HCT116 (cell line): ENCODE measurements around the gene SPON1. TPM values are rescaled to one million over a fixed set of nuclear protein-coding genes. Genes with fewer than 3 reads are reported as not detected.

Experiments
- ATAC-seq: fragments of 200-7000 bp; cut with Tn5 transposase; 2 replicates; pipeline ENCODE4 v1.9.1; 2020; ENCODE audit warnings: mild to moderate bottlenecking, moderate library complexity
- BruUV-seq: library from RNA; stranded (reverse); fragments of 400-500 nt; replicated peaks from 2 replicates; lab custom pipeline; 2021; lab: Mats Ljungman, UMichigan
- CTCF ChIA-PET: fragments of 300-600 bp; sonication (Branson Sonifier 250); formaldehyde crosslinking; loops from one replicate; lab custom pipeline; 2021; ENCODE audit warnings: antibody characterized with exemption; lab: Charles Lee
- POLR2A ChIA-PET: fragments of 300-600, 350-600 bp; sonication (Branson Sonifier 250); formaldehyde crosslinking; loops from one replicate; lab custom pipeline; 2021; ENCODE audit warnings: antibody characterized with exemption; lab: Charles Lee
- RAD21 ChIA-PET, 2 experiments: fragments of 300-600 bp; sonication (Branson Sonifier 250); formaldehyde crosslinking; loops; one replicate each; lab custom pipeline; 2023; ENCODE audit warnings: low total read pairs in 2 of 2; ENCODE audit not compliant: uncharacterized antibody in 2 of 2, unreplicated experiment in 2 of 2, low non-redundant PET in 1 of 2; lab: Charles Lee
- DNase-seq: peaks from one replicate; pipeline ENCODE4 v3.0.0-alpha.2; 2010; ENCODE audit warnings: low read depth, low spot score
- H2AFZ ChIP-seq: fragments of 200-600 bp; shearing (Covaris generic), sonication (generic); 2 replicates; pipeline ENCODE4 v1.6.1; 2017; ENCODE audit warnings: low read depth, mixed run types, mixed read lengths, antibody characterized with exemption, low read length; ENCODE audit not compliant: poor library complexity, severe bottlenecking
- H3K27ac ChIP-seq: 2 replicates; pipeline ENCODE4 v1.5.1; 2012; ENCODE audit warnings: low read depth, low read length
- H3K27me3 ChIP-seq: fragments of 200-600 bp; sonication (generic); 2 replicates; pipeline ENCODE4 v1.6.1; 2016; ENCODE audit warnings: mixed run types, low read length, mixed read lengths; ENCODE audit not compliant: insufficient read depth
- H3K36me3 ChIP-seq, 2 experiments: fragments of 200-500 bp in 1 of 2; fragments of 200-600 bp in 1 of 2; sonication (Bioruptor generic) in 1 of 2; sonication (generic) in 1 of 2; 2 replicates each; pipeline versions ENCODE4 v1.5.1 to v1.6.1; 2014 to 2016; ENCODE audit warnings: low read length in 2 of 2, inconsistent platforms in 1 of 2, mixed read lengths in 1 of 2, mixed run types in 1 of 2; ENCODE audit not compliant: insufficient read depth in 2 of 2, control insufficient read depth in 1 of 2
- H3K4me1 ChIP-seq, 2 experiments: fragments of 200-600 bp in 1 of 2; sonication (generic) in 1 of 2; 2 replicates each; pipeline versions ENCODE4 v1.5.1 to v1.6.1; 2012 to 2017; ENCODE audit warnings: low read length in 2 of 2, inconsistent platforms in 1 of 2, mild to moderate bottlenecking in 1 of 2, mixed read lengths in 1 of 2, mixed run types in 1 of 2, moderate library complexity in 1 of 2; ENCODE audit not compliant: insufficient read depth in 2 of 2, control insufficient read depth in 1 of 2
- H3K4me2 ChIP-seq: fragments of 200-600 bp; sonication (generic); 2 replicates; pipeline ENCODE4 v1.6.1; 2017; ENCODE audit warnings: mixed run types, low read length, mixed read lengths
- H3K4me3 ChIP-seq, 2 experiments: fragments of 200-600 bp in 1 of 2; sonication (generic) in 1 of 2; replicated peaks in 1 of 2; 2 replicates each; pipeline ENCODE4 v1.5.1; 2011 to 2016; ENCODE audit warnings: low read length in 2 of 2, control low read depth in 1 of 2, low read depth in 1 of 2, mild to moderate bottlenecking in 1 of 2, mixed read lengths in 1 of 2, mixed run types in 1 of 2
- H3K79me2 ChIP-seq: fragments of 200-600 bp; sonication (generic); 2 replicates; pipeline ENCODE4 v1.6.1; 2017; ENCODE audit warnings: mild to moderate bottlenecking, mixed run types, low read length, moderate library complexity, mixed read lengths; ENCODE audit not compliant: insufficient read depth
- H3K9ac ChIP-seq: fragments of 200-600 bp; sonication (generic); 2 replicates; pipeline ENCODE4 v1.6.1; 2016; ENCODE audit warnings: low read length, mixed read lengths
- H3K9me2 ChIP-seq: fragments of 200-600 bp; sonication (generic), shearing (Covaris generic); 2 replicates; pipeline ENCODE4 v1.6.1; 2017; ENCODE audit warnings: mixed run types, mild to moderate bottlenecking, moderate library complexity; ENCODE audit not compliant: insufficient read depth
- H3K9me3 ChIP-seq, 2 experiments: fragments of 200-500 bp in 1 of 2; fragments of 200-600 bp in 1 of 2; sonication (Bioruptor generic) in 1 of 2; sonication (generic) in 1 of 2; 2 replicates each; pipeline ENCODE4 v1.6.1; 2014 to 2017; ENCODE audit warnings: low read length in 2 of 2, mixed read lengths in 2 of 2, inconsistent platforms in 1 of 2, low read depth in 1 of 2, mild to moderate bottlenecking in 1 of 2, mixed run types in 1 of 2, moderate library complexity in 1 of 2; ENCODE audit not compliant: control insufficient read depth in 1 of 2, insufficient read depth in 1 of 2
- H4K20me1 ChIP-seq: fragments of 200-600 bp; sonication (generic), shearing (Covaris generic); 2 replicates; pipeline ENCODE4 v1.6.1; 2017; ENCODE audit warnings: mixed run types, mild to moderate bottlenecking, moderate library complexity; ENCODE audit not compliant: insufficient read depth
- ATF3 ChIP-seq: IDR thresholded peaks from 2 replicates; pipeline ENCODE4 v1.6.1; 2012
- CBX3 ChIP-seq: IDR thresholded peaks from 2 replicates; pipeline ENCODE4 v1.6.1; 2012; ENCODE audit warnings: low read depth
- CEBPB ChIP-seq: IDR thresholded peaks from 2 replicates; pipeline ENCODE4 v1.6.1; 2012; ENCODE audit warnings: low read depth
- EGR1 ChIP-seq: IDR thresholded peaks from 2 replicates; pipeline ENCODE4 v1.6.1; 2012; ENCODE audit warnings: low read depth
- ELF1 ChIP-seq: IDR thresholded peaks from 2 replicates; pipeline ENCODE4 v1.6.1; 2012; ENCODE audit warnings: low read depth, borderline replicate concordance
- EZH2 ChIP-seq: fragments of 200-600 bp; sonication (generic); IDR thresholded peaks from 2 replicates; pipeline ENCODE4 v1.6.1; 2017; ENCODE audit warnings: antibody characterized with exemption, mixed run types
- EZH2phosphoT487 ChIP-seq: fragments of 200-600 bp; IDR thresholded peaks from 2 replicates; pipeline ENCODE4 v1.6.1; 2018; ENCODE audit warnings: antibody characterized with exemption, borderline replicate concordance
- FOSL1 ChIP-seq: IDR thresholded peaks from 2 replicates; pipeline ENCODE4 v1.6.1; 2012; ENCODE audit warnings: low read depth
- JUND ChIP-seq: IDR thresholded peaks from 2 replicates; pipeline ENCODE4 v1.6.1; 2012
- POLR2A ChIP-seq: IDR thresholded peaks from 2 replicates; pipeline ENCODE4 v1.7.0; 2011; ENCODE audit warnings: borderline replicate concordance; ENCODE audit not compliant: insufficient read depth, insufficient read length; ENCODE audit errors: extremely low read depth
- RAD21 ChIP-seq: IDR thresholded peaks from 2 replicates; pipeline ENCODE4 v1.6.1; 2012; ENCODE audit warnings: low read depth, mild to moderate bottlenecking
- SP1 ChIP-seq: IDR thresholded peaks from 2 replicates; pipeline ENCODE4 v1.6.1; 2012; ENCODE audit warnings: low read depth
- SRF ChIP-seq: IDR thresholded peaks from 2 replicates; pipeline ENCODE4 v1.6.1; 2012; ENCODE audit warnings: low read depth
- TCF7L2 ChIP-seq: IDR thresholded peaks from 2 replicates; pipeline ENCODE4 v1.7.0; 2011; ENCODE audit warnings: borderline replicate concordance, inconsistent platforms; ENCODE audit not compliant: insufficient read depth, insufficient read length; ENCODE audit errors: extremely low read depth
- YY1 ChIP-seq: IDR thresholded peaks from 2 replicates; pipeline ENCODE4 v1.6.1; 2011; ENCODE audit warnings: low read length, low read depth, moderate library complexity, mild to moderate bottlenecking; ENCODE audit not compliant: insufficient replicate concordance; ENCODE audit errors: extremely low read depth
- ZBTB33 ChIP-seq: IDR thresholded peaks from 2 replicates; pipeline ENCODE4 v1.6.1; 2011; ENCODE audit warnings: mild to moderate bottlenecking, low read length, moderate library complexity; ENCODE audit not compliant: insufficient replicate concordance; ENCODE audit errors: extremely low read depth
- ZFX ChIP-seq: fragments of 450-650 bp; IDR thresholded peaks from 2 replicates; pipeline ENCODE4 v1.6.1; 2017
- intact Hi-C: fragments of 100-400 bp; cut with micrococcal nuclease; formaldehyde crosslinking; loops from 2 replicates; pipeline ENCODE4 v1.10.0; 2022
- total RNA-seq: library from RNA; stranded (reverse); gene quantifications from one replicate; pipeline ENCODE4 v1.2.1, GENCODE V29; 2021; ENCODE audit not compliant: unreplicated experiment
- TF ChIP-seq, protein P1 (sequence below): IDR thresholded peaks from 2 replicates; pipeline ENCODE4 v1.6.1; 2012; ENCODE audit warnings: low read depth
- TF ChIP-seq, protein P2 (sequence below): IDR thresholded peaks from 2 replicates; pipeline ENCODE4 v1.6.1; 2012

The SPON1 gene
- total RNA-seq, 1 experiment from 2014 or later, result 0.17 TPM

DNA sequence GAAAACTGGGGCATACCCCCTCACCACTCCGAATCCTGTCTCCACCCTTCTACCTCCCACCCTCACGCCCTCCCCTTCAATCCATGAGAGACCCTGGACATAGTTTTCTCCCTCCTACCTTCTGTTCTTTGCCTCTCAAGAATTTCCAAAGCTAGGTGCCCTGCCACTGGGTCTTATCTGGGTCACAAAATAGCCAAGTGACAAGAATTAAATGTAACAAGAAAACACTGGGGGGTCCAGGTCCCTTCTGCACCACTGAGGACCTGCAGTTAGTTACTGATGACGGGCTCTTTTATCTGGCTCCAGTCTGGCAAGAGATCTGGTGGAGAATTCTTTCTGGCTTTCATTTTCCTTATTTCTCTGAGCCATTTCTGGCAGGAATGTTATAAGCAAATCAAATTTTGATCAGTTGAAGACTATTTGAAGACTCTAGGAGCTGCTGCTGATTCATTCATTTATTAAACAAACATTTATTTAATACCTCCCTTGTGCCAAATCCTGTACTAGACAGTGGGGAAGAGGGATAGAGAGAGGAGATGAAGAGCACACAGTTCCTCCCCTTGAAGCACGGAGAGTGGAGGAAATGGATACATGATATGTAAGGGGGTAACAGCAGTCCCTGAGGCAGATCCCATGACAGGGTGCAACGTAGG, 261.2 kb downstream of the SPON1 start:
- no peaks in the 10 kb centered on the region for H3K79me2 ChIP-seq
- H3K4me3 ChIP-seq, result no peak overlapping the region
- no peaks in the 10 kb centered on the region for H3K4me1 ChIP-seq
- H4K20me1 ChIP-seq, result no peaks in the 10 kb centered on the region
- no peak overlapping the region for H3K4me2 ChIP-seq
- no peak for ATAC-seq
- H3K9me3 ChIP-seq, result no peaks in the 10 kb centered on the region
- no peak for DNase-seq
- BruUV-seq, result no TSS peak
- no peak overlapping the region for H2AFZ ChIP-seq
- H3K27me3 ChIP-seq, result no peaks in the 10 kb centered on the region
- no peaks in the 10 kb centered on the region for H3K9me2 ChIP-seq
- no peak overlapping the region for H3K9ac ChIP-seq
- ChIA-PET CTCF (no interaction called here), POLR2A (no interaction called here)
- no peak overlapping the region for H3K27ac ChIP-seq
- H3K36me3 ChIP-seq, result no peaks in the 10 kb centered on the region
- no peak for TF ChIP-seq ZFX
- TF ChIP-seq, protein P1, sequence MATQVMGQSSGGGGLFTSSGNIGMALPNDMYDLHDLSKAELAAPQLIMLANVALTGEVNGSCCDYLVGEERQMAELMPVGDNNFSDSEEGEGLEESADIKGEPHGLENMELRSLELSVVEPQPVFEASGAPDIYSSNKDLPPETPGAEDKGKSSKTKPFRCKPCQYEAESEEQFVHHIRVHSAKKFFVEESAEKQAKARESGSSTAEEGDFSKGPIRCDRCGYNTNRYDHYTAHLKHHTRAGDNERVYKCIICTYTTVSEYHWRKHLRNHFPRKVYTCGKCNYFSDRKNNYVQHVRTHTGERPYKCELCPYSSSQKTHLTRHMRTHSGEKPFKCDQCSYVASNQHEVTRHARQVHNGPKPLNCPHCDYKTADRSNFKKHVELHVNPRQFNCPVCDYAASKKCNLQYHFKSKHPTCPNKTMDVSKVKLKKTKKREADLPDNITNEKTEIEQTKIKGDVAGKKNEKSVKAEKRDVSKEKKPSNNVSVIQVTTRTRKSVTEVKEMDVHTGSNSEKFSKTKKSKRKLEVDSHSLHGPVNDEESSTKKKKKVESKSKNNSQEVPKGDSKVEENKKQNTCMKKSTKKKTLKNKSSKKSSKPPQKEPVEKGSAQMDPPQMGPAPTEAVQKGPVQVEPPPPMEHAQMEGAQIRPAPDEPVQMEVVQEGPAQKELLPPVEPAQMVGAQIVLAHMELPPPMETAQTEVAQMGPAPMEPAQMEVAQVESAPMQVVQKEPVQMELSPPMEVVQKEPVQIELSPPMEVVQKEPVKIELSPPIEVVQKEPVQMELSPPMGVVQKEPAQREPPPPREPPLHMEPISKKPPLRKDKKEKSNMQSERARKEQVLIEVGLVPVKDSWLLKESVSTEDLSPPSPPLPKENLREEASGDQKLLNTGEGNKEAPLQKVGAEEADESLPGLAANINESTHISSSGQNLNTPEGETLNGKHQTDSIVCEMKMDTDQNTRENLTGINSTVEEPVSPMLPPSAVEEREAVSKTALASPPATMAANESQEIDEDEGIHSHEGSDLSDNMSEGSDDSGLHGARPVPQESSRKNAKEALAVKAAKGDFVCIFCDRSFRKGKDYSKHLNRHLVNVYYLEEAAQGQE, result no peak
- TF ChIP-seq EZH2phosphoT487, result no peak
- TF ChIP-seq YY1, result no peak
- TF ChIP-seq CEBPB, result no peak
- no peak for TF ChIP-seq CBX3
- no peak for TF ChIP-seq POLR2A
- no peak for TF ChIP-seq EGR1
- TF ChIP-seq SRF, result no peak
- TF ChIP-seq JUND, result no peak
- TF ChIP-seq FOSL1, result no peak
- TF ChIP-seq ZBTB33, result no peak
- no peak for TF ChIP-seq TCF7L2
- TF ChIP-seq ELF1, result no peak
- TF ChIP-seq EZH2, result no peak
- no peak for TF ChIP-seq ATF3
- TF ChIP-seq RAD21, result no peak
- TF ChIP-seq, protein P2, sequence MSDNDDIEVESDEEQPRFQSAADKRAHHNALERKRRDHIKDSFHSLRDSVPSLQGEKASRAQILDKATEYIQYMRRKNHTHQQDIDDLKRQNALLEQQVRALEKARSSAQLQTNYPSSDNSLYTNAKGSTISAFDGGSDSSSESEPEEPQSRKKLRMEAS, result no peak
- TF ChIP-seq SP1, result no peak
- TF ChIP-seq, all 23 proteins: peak for 0
- RAD21 ChIA-PET, result no interaction called here
- intact Hi-C loops, result no loop called here
